Measurements from ENCODE around the gene SPAG9.

The SPAG9 gene

DNA sequence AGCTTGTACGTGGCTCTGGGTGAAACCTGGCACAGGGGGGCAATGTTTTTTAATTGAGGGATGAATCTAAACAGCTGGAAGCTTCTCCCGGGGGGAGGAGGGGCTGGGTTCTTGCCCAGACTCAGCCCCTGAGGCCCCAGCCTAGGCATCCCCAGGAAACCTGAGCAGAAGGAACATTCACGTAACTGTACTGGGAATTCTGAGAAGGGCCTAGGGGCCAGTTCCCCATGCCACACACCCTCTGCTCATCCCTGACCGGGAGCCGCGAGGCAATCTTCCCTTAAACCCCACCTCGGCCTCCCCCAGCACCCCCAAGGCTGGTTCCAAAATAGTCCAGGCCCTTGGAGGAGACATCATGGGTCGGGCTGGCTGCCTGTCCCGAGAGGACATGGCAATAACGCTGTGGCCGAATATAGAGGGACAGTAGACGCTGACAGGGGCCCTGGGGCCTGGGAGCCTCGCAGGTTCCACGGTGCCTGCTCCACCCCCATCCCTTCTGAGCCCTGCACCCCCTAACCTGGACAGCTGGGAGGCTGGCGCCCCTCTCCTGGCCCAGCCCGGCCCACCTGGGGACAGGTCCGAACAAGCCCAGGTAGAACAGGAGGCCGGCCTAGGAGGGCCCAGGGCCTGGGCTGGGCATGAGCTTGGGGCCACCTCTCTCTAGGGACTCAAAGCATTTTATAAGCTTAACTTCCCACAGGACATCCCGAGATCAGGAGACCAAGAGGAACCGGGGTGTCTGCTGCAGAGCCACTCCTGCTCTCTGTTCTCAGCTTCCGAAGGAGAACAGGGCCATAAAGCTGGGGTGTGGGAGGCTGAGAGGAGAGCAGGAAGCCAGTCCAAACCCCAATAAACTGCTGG is 171.3 kb downstream of the SPAG9 start:
- no peaks in the 10 kb centered on the region for H3K27me3 ChIP-seq (ENCODE audit: control insufficient read depth, low read length)
- no peak overlapping the region for H3K4me3 ChIP-seq (ENCODE audit: low read length)
- no peaks in the 10 kb centered on the region for H3K79me2 ChIP-seq (ENCODE audit: control insufficient read depth, low read length)
- no peak for TF ChIP-seq EZH2phosphoT487 (IDR thresholded peaks at IDR 0.05; ENCODE audit: borderline replicate concordance, low read length)
- TF ChIP-seq, protein P1, sequence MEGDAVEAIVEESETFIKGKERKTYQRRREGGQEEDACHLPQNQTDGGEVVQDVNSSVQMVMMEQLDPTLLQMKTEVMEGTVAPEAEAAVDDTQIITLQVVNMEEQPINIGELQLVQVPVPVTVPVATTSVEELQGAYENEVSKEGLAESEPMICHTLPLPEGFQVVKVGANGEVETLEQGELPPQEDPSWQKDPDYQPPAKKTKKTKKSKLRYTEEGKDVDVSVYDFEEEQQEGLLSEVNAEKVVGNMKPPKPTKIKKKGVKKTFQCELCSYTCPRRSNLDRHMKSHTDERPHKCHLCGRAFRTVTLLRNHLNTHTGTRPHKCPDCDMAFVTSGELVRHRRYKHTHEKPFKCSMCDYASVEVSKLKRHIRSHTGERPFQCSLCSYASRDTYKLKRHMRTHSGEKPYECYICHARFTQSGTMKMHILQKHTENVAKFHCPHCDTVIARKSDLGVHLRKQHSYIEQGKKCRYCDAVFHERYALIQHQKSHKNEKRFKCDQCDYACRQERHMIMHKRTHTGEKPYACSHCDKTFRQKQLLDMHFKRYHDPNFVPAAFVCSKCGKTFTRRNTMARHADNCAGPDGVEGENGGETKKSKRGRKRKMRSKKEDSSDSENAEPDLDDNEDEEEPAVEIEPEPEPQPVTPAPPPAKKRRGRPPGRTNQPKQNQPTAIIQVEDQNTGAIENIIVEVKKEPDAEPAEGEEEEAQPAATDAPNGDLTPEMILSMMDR (IDR thresholded peaks at IDR 0.05; ENCODE audit: low read depth, low read length, poor library complexity, severe bottlenecking), result no peak
- no peaks in the 10 kb centered on the region for H3K9me3 ChIP-seq (ENCODE audit: control insufficient read depth, insufficient read depth, low read length)
- H3K4me2 ChIP-seq (ENCODE audit: low read length), result no peak overlapping the region
- H3K27ac ChIP-seq (ENCODE audit: low read depth, low read length), result no peak overlapping the region
- no peaks in the 10 kb centered on the region for H3K9me2 ChIP-seq (replicated peaks; ENCODE audit: control insufficient read depth, low read length)
- no peaks in the 10 kb centered on the region for H4K20me1 ChIP-seq (ENCODE audit: control insufficient read depth, insufficient read depth, low read depth, low read length)
- H3K36me3 ChIP-seq (ENCODE audit: control insufficient read depth, low read length), result no peaks in the 10 kb centered on the region
- H3F3A ChIP-seq (ENCODE audit: control insufficient read depth, insufficient read depth), result no peaks in the 10 kb centered on the region; the same call in 1 of the 2 replicates
- H3K4me1 ChIP-seq (ENCODE audit: control insufficient read depth, low read length), result peaks cover 27% of the 10 kb centered on the region

DNA sequence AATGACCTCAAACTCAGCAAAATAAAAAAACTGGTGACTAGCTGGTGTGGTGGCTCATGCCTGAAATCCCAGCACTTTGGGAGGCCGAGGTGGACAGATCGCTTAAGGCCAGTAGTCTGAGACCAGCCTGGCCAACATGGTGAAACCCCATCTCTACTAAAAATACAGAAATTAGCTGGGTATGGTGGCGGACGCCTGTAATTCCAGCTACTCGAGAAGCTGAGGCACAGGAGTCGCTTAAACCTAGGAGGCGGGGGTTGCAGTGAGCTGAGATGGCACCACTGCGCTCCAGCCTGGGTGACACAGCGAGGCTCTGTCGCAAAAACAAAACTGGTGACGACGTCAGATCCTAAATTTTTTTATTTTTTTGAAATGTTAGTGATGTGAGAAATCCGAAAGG is 172.0 kb downstream of the SPAG9 start:
- no peak for TF ChIP-seq EZH2phosphoT487 (IDR thresholded peaks at IDR 0.05; ENCODE audit: borderline replicate concordance, low read length)
- TF ChIP-seq, protein P1 (IDR thresholded peaks at IDR 0.05; ENCODE audit: low read depth, low read length, poor library complexity, severe bottlenecking), result no peak
- no peaks in the 10 kb centered on the region for H3K27me3 ChIP-seq (ENCODE audit: control insufficient read depth, low read length)
- H3F3A ChIP-seq (ENCODE audit: control insufficient read depth, insufficient read depth), result no peaks in the 10 kb centered on the region; the same call in 1 of the 2 replicates
- H3K9me2 ChIP-seq (replicated peaks; ENCODE audit: control insufficient read depth, low read length), result no peaks in the 10 kb centered on the region
- H3K4me3 ChIP-seq (ENCODE audit: low read length), result no peak overlapping the region
- H3K4me2 ChIP-seq (ENCODE audit: low read length), result no peak overlapping the region
- no peaks in the 10 kb centered on the region for H3K9me3 ChIP-seq (ENCODE audit: control insufficient read depth, insufficient read depth, low read length)
- 0 out of 2 replicates have a peak, but pooled peaks cover 3% of the 10 kb centered on the region for H3K79me2 ChIP-seq (ENCODE audit: control insufficient read depth, low read length)
- no peaks in the 10 kb centered on the region for H4K20me1 ChIP-seq (ENCODE audit: control insufficient read depth, insufficient read depth, low read depth, low read length)
- H3K27ac ChIP-seq (ENCODE audit: low read depth, low read length), result no peak overlapping the region
- H3K36me3 ChIP-seq (ENCODE audit: control insufficient read depth, low read length), result no peaks in the 10 kb centered on the region
- peaks cover 33% of the 10 kb centered on the region for H3K4me1 ChIP-seq (ENCODE audit: control insufficient read depth, low read length)

DNA sequence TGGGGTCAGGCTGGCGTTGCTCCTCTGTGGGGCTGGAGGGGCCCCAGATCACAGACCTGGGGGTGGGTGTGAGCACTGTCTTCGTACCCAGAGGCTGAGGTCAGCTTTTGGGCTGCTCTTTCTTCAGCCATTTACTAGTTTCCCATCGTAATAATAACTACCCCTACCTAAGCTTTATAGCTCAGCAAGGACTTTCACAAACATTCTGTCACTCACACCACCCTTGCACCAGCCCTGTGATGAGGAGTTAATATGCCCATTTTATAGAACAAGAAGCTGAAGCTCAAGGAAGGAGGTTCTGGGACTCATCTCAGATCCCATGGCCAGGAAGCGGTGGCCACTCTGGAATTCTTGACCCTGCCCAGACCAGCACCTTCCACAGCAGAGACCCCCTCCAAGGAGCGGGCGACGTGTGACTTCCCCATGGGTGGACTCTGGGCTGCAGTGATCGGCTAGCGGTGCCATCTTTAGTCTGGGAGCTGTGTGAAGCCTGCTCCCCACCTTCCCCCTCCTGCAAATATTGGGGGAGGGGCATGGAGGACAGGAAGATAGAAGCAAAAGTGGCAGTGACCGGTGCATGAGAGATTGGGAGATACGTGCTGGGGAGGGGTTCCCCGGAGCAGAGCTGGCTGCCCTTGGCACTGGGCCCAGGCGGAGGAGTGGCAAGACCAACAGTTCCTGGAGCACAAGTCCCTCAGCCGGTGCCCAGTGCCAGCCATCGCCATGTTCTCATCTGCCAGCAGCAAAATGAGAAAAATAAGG is 172.7 kb downstream of the SPAG9 start:
- Histone ChIP-seq H3K36me3 (ENCODE audit: control insufficient read depth, low read length) (no peaks in the 10 kb centered on the region), H3K27ac (ENCODE audit: low read depth, low read length) (no peak overlapping the region), H4K20me1 (ENCODE audit: control insufficient read depth, insufficient read depth, low read depth, low read length) (no peaks in the 10 kb centered on the region), H3F3A (ENCODE audit: control insufficient read depth, insufficient read depth) (no peaks in the 10 kb centered on the region; the same call in 1 of the 2 replicates), H3K4me3 (ENCODE audit: low read length) (no peak overlapping the region), H3K4me1 (ENCODE audit: control insufficient read depth, low read length) (peaks cover 41% of the 10 kb centered on the region), H3K79me2 (ENCODE audit: control insufficient read depth, low read length) (0 out of 2 replicates have a peak, but pooled peaks cover 3% of the 10 kb centered on the region), H3K4me2 (ENCODE audit: low read length) (no peak overlapping the region), H3K9me3 (ENCODE audit: control insufficient read depth, insufficient read depth, low read length) (no peaks in the 10 kb centered on the region), H3K9me2 (replicated peaks; ENCODE audit: control insufficient read depth, low read length) (no peaks in the 10 kb centered on the region), H3K27me3 (ENCODE audit: control insufficient read depth, low read length) (no peaks in the 10 kb centered on the region)
- no peak for TF ChIP-seq EZH2phosphoT487 (IDR thresholded peaks at IDR 0.05; ENCODE audit: borderline replicate concordance, low read length)
- TF ChIP-seq, protein P1 (IDR thresholded peaks at IDR 0.05; ENCODE audit: low read depth, low read length, poor library complexity, severe bottlenecking), result no peak
